ENCODE measurements around the gene PALD1.

The PALD1 gene

GRCh38 chr10:70557876-70558275, 79.3 kb downstream of the PALD1 start:
- CTCF ChIA-PET, result no interaction called here
- TF ChIP-seq NFRKB (IDR thresholded peaks at IDR 0.05) (no peak), LEF1 (IDR thresholded peaks at IDR 0.05; ENCODE audit: borderline replicate concordance) (no peak), ARNT (IDR thresholded peaks at IDR 0.05) (no peak), FOXA1 (IDR thresholded peaks at IDR 0.05) (no peak), SUZ12 (IDR thresholded peaks at IDR 0.05) (no peak), CTBP1 (IDR thresholded peaks at IDR 0.05; ENCODE audit: borderline replicate concordance) (no peak), ZNF384 (IDR thresholded peaks at IDR 0.05) (no peak), BHLHE40 (IDR thresholded peaks at IDR 0.05; ENCODE audit: borderline replicate concordance) (no peak), SP1 (IDR thresholded peaks at IDR 0.05) (no peak), ELF4 (IDR thresholded peaks at IDR 0.05) (no peak), FOXK2 (IDR thresholded peaks at IDR 0.05) (no peak), TARDBP (IDR thresholded peaks at IDR 0.05) (no peak), L3MBTL2 (conservative IDR thresholded peaks at IDR 0.05) (no peak), FOXM1 (IDR thresholded peaks at IDR 0.05; ENCODE audit: borderline replicate concordance) (no peak), PKNOX1 (IDR thresholded peaks at IDR 0.05) (no peak), HDGF (IDR thresholded peaks at IDR 0.05; ENCODE audit: borderline replicate concordance) (no peak)
- POLR2A ChIA-PET, result no interaction called here
- no peak for DNase-seq (ENCODE audit: extremely low spot score)

- DNase-seq (ENCODE audit: extremely low spot score), result no peak
- ChIA-PET POLR2A (no interaction called here), CTCF (interaction anchor here (1.0 to 1.2 kb wide), 2 partner anchors 97 to 202 kb away, joined by 4 to 5 read pairs; no protein-coding TSS in a partner anchor)
- TF ChIP-seq PKNOX1 (IDR thresholded peaks at IDR 0.05), result no peak
- TF ChIP-seq ZNF384 (IDR thresholded peaks at IDR 0.05), result no peak
- no peak for TF ChIP-seq CTBP1 (IDR thresholded peaks at IDR 0.05; ENCODE audit: borderline replicate concordance)
- TF ChIP-seq TARDBP (IDR thresholded peaks at IDR 0.05), result no peak
- TF ChIP-seq ARNT (IDR thresholded peaks at IDR 0.05), result no peak
- TF ChIP-seq FOXA1 (IDR thresholded peaks at IDR 0.05), result no peak
- TF ChIP-seq L3MBTL2 (conservative IDR thresholded peaks at IDR 0.05), result no peak
- no peak for TF ChIP-seq SP1 (IDR thresholded peaks at IDR 0.05)
- TF ChIP-seq SUZ12 (IDR thresholded peaks at IDR 0.05), result no peak
- TF ChIP-seq FOXK2 (IDR thresholded peaks at IDR 0.05), result no peak
- TF ChIP-seq HDGF (IDR thresholded peaks at IDR 0.05; ENCODE audit: borderline replicate concordance), result no peak
- TF ChIP-seq LEF1 (IDR thresholded peaks at IDR 0.05; ENCODE audit: borderline replicate concordance), result no peak
Measured at GRCh38 chr10:70558295-70558694, 79.7 kb downstream of the PALD1 start.

GRCh38 chr10:70558871-70559810, 80.6 kb downstream of the PALD1 start:
- CTCF ChIA-PET, result interaction anchor here (0.7 to 1.2 kb wide), 6 partner anchors 8 to 202 kb away, joined by 4 to 6 read pairs (median 4); no protein-coding TSS in a partner anchor
- POLR2A ChIA-PET, result no interaction called here
- DNase-seq (ENCODE audit: extremely low spot score), result peak; percentile 64
- TF ChIP-seq ARNT (IDR thresholded peaks at IDR 0.05), result no peak
- TF ChIP-seq SUZ12 (IDR thresholded peaks at IDR 0.05), result no peak
- TF ChIP-seq FOXK2 (IDR thresholded peaks at IDR 0.05), result no peak
- TF ChIP-seq TARDBP (IDR thresholded peaks at IDR 0.05), result no peak
- TF ChIP-seq L3MBTL2 (conservative IDR thresholded peaks at IDR 0.05), result no peak
- no peak for TF ChIP-seq NFRKB (IDR thresholded peaks at IDR 0.05)
- no peak for TF ChIP-seq PKNOX1 (IDR thresholded peaks at IDR 0.05)
- no peak for TF ChIP-seq LEF1 (IDR thresholded peaks at IDR 0.05; ENCODE audit: borderline replicate concordance)
- no peak for TF ChIP-seq ELF4 (IDR thresholded peaks at IDR 0.05)
- TF ChIP-seq ZNF384 (IDR thresholded peaks at IDR 0.05), result no peak
- no peak for TF ChIP-seq CTBP1 (IDR thresholded peaks at IDR 0.05; ENCODE audit: borderline replicate concordance)
- no peak for TF ChIP-seq BHLHE40 (IDR thresholded peaks at IDR 0.05; ENCODE audit: borderline replicate concordance)

GRCh38 chr10:70559861-70560260, 81.3 kb downstream of the PALD1 start:
- TF ChIP-seq FOXK2 (IDR thresholded peaks at IDR 0.05) (no peak), FOXA1 (IDR thresholded peaks at IDR 0.05) (no peak)
- ChIA-PET POLR2A (no interaction called here), CTCF (no interaction called here)
- DNase-seq (ENCODE audit: extremely low spot score), result no peak

GRCh38 chr10:70560511-70560941, 82.0 kb downstream of the PALD1 start:
- CTCF ChIA-PET, result no interaction called here
- POLR2A ChIA-PET, result interaction anchor here (1.0 kb wide), 1 partner anchor 12 kb away, joined by 3 read pairs; no protein-coding TSS in a partner anchor
- TF ChIP-seq PKNOX1 (IDR thresholded peaks at IDR 0.05) (no peak), NFRKB (IDR thresholded peaks at IDR 0.05) (no peak), ZNF384 (IDR thresholded peaks at IDR 0.05) (no peak), LEF1 (IDR thresholded peaks at IDR 0.05; ENCODE audit: borderline replicate concordance) (no peak), CTBP1 (IDR thresholded peaks at IDR 0.05; ENCODE audit: borderline replicate concordance) (no peak), FOXA1 (IDR thresholded peaks at IDR 0.05) (no peak), TARDBP (IDR thresholded peaks at IDR 0.05) (no peak), ELF4 (IDR thresholded peaks at IDR 0.05) (no peak), L3MBTL2 (conservative IDR thresholded peaks at IDR 0.05) (no peak), FOXM1 (IDR thresholded peaks at IDR 0.05; ENCODE audit: borderline replicate concordance) (no peak), ARNT (IDR thresholded peaks at IDR 0.05) (no peak), HDGF (IDR thresholded peaks at IDR 0.05; ENCODE audit: borderline replicate concordance) (no peak), FOXK2 (IDR thresholded peaks at IDR 0.05) (no peak)
- no peak for DNase-seq (ENCODE audit: extremely low spot score)

All from HEK293T (cell line).